ENCODE measurements around the gene NBEA.
"Not testable (repeated sequence)": the region's sequence is repeated elsewhere in the genome, so short reads cannot be mapped to it uniquely, and the experiment has no call there.

NBEA gene

GRCh38 chr13:35649162-35649561 is 707.1 kb downstream of the NBEA start:
- no peaks in the 10 kb centered on the region for H3K4me1 ChIP-seq (ENCODE audit: insufficient read depth, low read length)
- no peaks in the 10 kb centered on the region for H3K36me3 ChIP-seq (ENCODE audit: insufficient read depth, low read length)
- H3K4me3 ChIP-seq (ENCODE audit: low read depth in 1 of 2, low read length in 2 of 2) = no peak overlapping the region
- H3K27ac ChIP-seq (ENCODE audit: low read depth, low read length) = no peak overlapping the region
- H3K9ac ChIP-seq (ENCODE audit: low read length) = no peak overlapping the region
- no peaks in the 10 kb centered on the region for H3K27me3 ChIP-seq (ENCODE audit: control insufficient read depth in 1 of 2, insufficient read depth in 2 of 2, low read length in 2 of 2)
- H3K9me3 ChIP-seq (ENCODE audit: low read length) = no peaks in the 10 kb centered on the region

- H3K9ac ChIP-seq (ENCODE audit: low read length) = no peak overlapping the region
- no peaks in the 10 kb centered on the region for H3K4me1 ChIP-seq (ENCODE audit: insufficient read depth, low read length)
- no peaks in the 10 kb centered on the region for H3K9me3 ChIP-seq (ENCODE audit: low read length)
- H3K36me3 ChIP-seq (ENCODE audit: insufficient read depth, low read length) = no peaks in the 10 kb centered on the region
- no peak overlapping the region for H3K27ac ChIP-seq (ENCODE audit: low read depth, low read length)
- H3K4me3 ChIP-seq (ENCODE audit: low read depth in 1 of 2, low read length in 2 of 2) = no peak overlapping the region
- no peaks in the 10 kb centered on the region for H3K27me3 ChIP-seq (ENCODE audit: control insufficient read depth in 1 of 2, insufficient read depth in 2 of 2, low read length in 2 of 2)
These were observed 717.7 kb downstream of the NBEA start for GRCh38 chr13:35659796-35660195.

DNA sequence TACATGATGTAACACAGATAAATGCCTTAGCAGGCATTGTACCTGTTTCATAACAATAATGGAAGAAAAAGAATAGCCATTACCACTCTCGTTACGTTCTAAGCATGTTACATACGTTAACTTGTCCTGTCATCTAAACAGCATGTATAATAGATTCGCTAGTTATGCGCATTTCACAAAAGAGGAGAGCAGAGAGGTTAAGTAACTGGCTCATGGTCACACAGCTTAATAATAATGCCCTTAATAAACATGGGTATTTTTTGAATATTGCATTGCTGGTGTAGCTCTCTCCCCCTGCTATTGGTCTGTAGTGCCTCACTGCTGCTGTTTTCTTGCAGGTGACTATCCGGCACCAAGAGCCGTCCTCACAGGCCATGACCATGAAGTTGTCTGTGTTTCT is 722.7 kb downstream of the NBEA start:
- Histone ChIP-seq H3K4me1 (ENCODE audit: insufficient read depth, low read length) (no peaks in the 10 kb centered on the region), H3K27me3 (ENCODE audit: control insufficient read depth in 1 of 2, insufficient read depth in 2 of 2, low read length in 2 of 2) (no peaks in the 10 kb centered on the region), H3K36me3 (ENCODE audit: insufficient read depth, low read length) (no peaks in the 10 kb centered on the region), H3K9me3 (ENCODE audit: low read length) (no peaks in the 10 kb centered on the region), H3K27ac (ENCODE audit: low read depth, low read length) (no peak overlapping the region), H3K4me3 (ENCODE audit: low read depth in 1 of 2, low read length in 2 of 2) (no peak overlapping the region), H3K9ac (ENCODE audit: low read length) (no peak overlapping the region)

- Histone ChIP-seq H3K9me3 (ENCODE audit: low read length) (no peaks in the 10 kb centered on the region), H3K9ac (ENCODE audit: low read length) (no peak overlapping the region), H3K27me3 (ENCODE audit: control insufficient read depth in 1 of 2, insufficient read depth in 2 of 2, low read length in 2 of 2) (no peaks in the 10 kb centered on the region), H3K36me3 (ENCODE audit: insufficient read depth, low read length) (no peaks in the 10 kb centered on the region), H3K4me3 (ENCODE audit: low read depth in 1 of 2, low read length in 2 of 2) (no peak overlapping the region), H3K4me1 (ENCODE audit: insufficient read depth, low read length) (no peaks in the 10 kb centered on the region), H3K27ac (ENCODE audit: low read depth, low read length) (no peak overlapping the region)
These were observed 727.3 kb downstream of the NBEA start for GRCh38 chr13:35669321-35669720.

DNA sequence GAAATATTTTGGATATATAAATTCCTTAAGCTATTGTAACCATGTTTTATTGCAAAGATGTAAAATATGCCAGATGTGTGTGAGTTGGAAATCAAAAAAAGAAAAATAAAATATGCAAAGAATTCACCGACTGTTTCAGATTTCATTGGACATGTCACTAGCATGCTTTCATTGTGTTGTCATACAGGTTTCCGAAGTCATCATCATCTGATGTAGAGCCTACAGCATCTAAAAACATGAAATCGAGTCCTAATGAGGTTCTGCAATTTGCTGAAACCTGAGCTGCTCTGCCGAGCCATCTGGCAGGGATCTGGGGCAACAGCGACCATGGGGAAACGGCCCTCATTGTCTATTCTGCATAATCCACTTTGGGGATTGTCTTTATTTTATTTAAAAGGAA is 730.5 kb downstream of the NBEA start:
- no peaks in the 10 kb centered on the region for H3K4me1 ChIP-seq (ENCODE audit: insufficient read depth, low read length)
- H3K4me3 ChIP-seq (ENCODE audit: low read depth in 1 of 2, low read length in 2 of 2) = no peak overlapping the region
- no peaks in the 10 kb centered on the region for H3K27me3 ChIP-seq (ENCODE audit: control insufficient read depth in 1 of 2, insufficient read depth in 2 of 2, low read length in 2 of 2)
- no peaks in the 10 kb centered on the region for H3K36me3 ChIP-seq (ENCODE audit: insufficient read depth, low read length)
- no peak overlapping the region for H3K9ac ChIP-seq (ENCODE audit: low read length)
- no peak overlapping the region for H3K27ac ChIP-seq (ENCODE audit: low read depth, low read length)
- H3K9me3 ChIP-seq (ENCODE audit: low read length) = no peaks in the 10 kb centered on the region

DNA sequence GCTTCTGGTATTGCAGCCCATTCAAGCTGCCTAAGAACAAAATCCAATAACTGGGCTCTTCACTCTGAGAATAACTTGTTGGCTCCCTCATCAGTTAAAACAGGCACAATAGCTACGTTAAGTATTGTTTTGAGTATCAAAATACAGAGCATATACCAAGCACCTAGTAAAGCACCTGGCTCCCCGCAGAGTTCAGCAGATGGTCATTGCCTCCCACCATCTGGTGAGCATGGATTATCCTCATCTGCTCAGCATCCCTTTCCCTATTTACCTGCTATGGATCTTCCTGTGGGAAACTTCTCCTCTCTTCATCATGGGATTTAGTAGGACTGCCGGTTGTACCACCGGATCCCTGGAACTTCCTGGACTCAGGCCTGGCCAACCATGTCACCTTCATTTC is 733.6 kb downstream of the NBEA start:
- Histone ChIP-seq H3K4me1 (ENCODE audit: insufficient read depth, low read length) (no peaks in the 10 kb centered on the region), H3K9me3 (ENCODE audit: low read length) (no peaks in the 10 kb centered on the region), H3K9ac (ENCODE audit: low read length) (no peak overlapping the region), H3K36me3 (ENCODE audit: insufficient read depth, low read length) (no peaks in the 10 kb centered on the region), H3K4me3 (ENCODE audit: low read depth in 1 of 2, low read length in 2 of 2) (no peak overlapping the region), H3K27ac (ENCODE audit: low read depth, low read length) (no peak overlapping the region), H3K27me3 (ENCODE audit: control insufficient read depth in 1 of 2, insufficient read depth in 2 of 2, low read length in 2 of 2) (no peaks in the 10 kb centered on the region)

- H3K4me1 ChIP-seq (ENCODE audit: insufficient read depth, low read length) = not testable (repeated sequence)
These were observed 735.8 kb downstream of the NBEA start for GRCh38 chr13:35677863-35678262.

GRCh38 chr13:35681685-35682084 is 739.6 kb downstream of the NBEA start:
- Histone ChIP-seq H3K4me1 (ENCODE audit: insufficient read depth, low read length) (no peaks in the 10 kb centered on the region), H3K36me3 (ENCODE audit: insufficient read depth, low read length) (no peaks in the 10 kb centered on the region), H3K27ac (ENCODE audit: low read depth, low read length) (no peak overlapping the region), H3K9ac (ENCODE audit: low read length) (no peak overlapping the region), H3K27me3 (ENCODE audit: control insufficient read depth in 1 of 2, insufficient read depth in 2 of 2, low read length in 2 of 2) (no peaks in the 10 kb centered on the region), H3K4me3 (ENCODE audit: low read depth in 1 of 2, low read length in 2 of 2) (no peak overlapping the region), H3K9me3 (ENCODE audit: low read length) (no peaks in the 10 kb centered on the region)

More at GRCh38 chr13:35677863-35678262, 735.8 kb downstream of the NBEA start:
- H3K9me3 ChIP-seq (ENCODE audit: low read length); H3K27me3 ChIP-seq (ENCODE audit: control insufficient read depth in 1 of 2, insufficient read depth in 2 of 2, low read length in 2 of 2); H3K27ac ChIP-seq (ENCODE audit: low read depth, low read length); H3K36me3 ChIP-seq (ENCODE audit: insufficient read depth, low read length); H3K4me3 ChIP-seq (ENCODE audit: low read depth in 1 of 2, low read length in 2 of 2); H3K9ac ChIP-seq (ENCODE audit: low read length): not testable (repeated sequence)

GRCh38 chr13:35684432-35684831 is 742.4 kb downstream of the NBEA start:
- no peak overlapping the region for H3K4me3 ChIP-seq (ENCODE audit: low read depth in 1 of 2, low read length in 2 of 2)
- H3K27me3 ChIP-seq (ENCODE audit: control insufficient read depth in 1 of 2, insufficient read depth in 2 of 2, low read length in 2 of 2) = no peaks in the 10 kb centered on the region
- no peak overlapping the region for H3K27ac ChIP-seq (ENCODE audit: low read depth, low read length)
- H3K4me1 ChIP-seq (ENCODE audit: insufficient read depth, low read length) = no peaks in the 10 kb centered on the region
- no peak overlapping the region for H3K9ac ChIP-seq (ENCODE audit: low read length)
- no peaks in the 10 kb centered on the region for H3K36me3 ChIP-seq (ENCODE audit: insufficient read depth, low read length)
- no peaks in the 10 kb centered on the region for H3K9me3 ChIP-seq (ENCODE audit: low read length)

DNA sequence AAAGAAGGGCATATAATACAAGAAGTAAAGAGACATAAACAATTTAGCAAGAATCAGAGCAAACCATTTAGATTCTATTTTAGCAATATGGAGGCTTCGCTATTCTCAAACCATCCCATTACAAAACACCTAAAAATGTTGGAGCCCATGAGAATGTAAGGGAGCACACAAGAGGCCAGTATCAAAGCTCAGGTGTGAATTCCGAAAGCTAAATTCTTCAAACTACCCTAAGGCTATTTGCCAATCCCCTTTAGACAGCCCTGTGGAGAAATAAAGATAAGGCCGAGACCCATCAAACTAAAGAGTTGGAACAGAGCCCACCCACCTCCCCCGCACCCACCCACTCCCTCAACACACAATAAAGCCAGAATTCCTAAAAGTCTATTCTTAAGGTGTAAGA is 745.3 kb downstream of the NBEA start:
- Histone ChIP-seq H3K36me3 (ENCODE audit: insufficient read depth, low read length) (no peaks in the 10 kb centered on the region), H3K9ac (ENCODE audit: low read length) (no peak overlapping the region), H3K4me1 (ENCODE audit: insufficient read depth, low read length) (no peaks in the 10 kb centered on the region), H3K27me3 (ENCODE audit: control insufficient read depth in 1 of 2, insufficient read depth in 2 of 2, low read length in 2 of 2) (no peaks in the 10 kb centered on the region), H3K4me3 (ENCODE audit: low read depth in 1 of 2, low read length in 2 of 2) (no peak overlapping the region), H3K9me3 (ENCODE audit: low read length) (no peaks in the 10 kb centered on the region), H3K27ac (ENCODE audit: low read depth, low read length) (no peak overlapping the region)

DNA sequence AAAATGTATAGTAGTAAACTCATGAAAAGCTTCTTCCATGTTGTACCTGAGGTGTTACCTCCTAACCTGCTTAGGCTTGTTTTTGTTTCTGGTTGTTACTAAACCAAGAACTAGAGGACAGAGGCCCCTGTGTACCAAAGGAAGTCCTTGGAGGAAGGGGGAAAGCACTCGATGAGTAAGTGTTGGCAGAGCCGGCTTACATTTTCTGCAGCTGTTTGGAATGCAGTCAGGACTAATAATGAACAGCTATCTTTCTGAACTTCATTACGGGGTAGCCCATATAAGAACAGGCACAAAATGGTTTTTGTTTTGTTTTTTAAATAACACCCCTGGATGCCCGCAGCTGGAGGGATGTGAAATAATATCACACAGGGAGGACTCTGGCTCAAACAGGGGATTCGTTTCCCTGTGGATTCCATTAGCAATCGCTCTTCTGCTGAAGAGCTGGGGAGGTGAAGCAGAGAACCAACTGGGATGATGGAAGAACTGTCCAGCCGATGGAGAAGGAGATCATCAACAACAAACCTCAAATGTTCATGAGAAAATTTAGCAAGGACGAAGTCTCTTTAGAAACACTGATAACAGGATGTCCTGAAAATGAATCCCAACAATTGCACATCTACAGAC is 748.6 kb downstream of the NBEA start:
- Histone ChIP-seq H3K27ac (ENCODE audit: low read depth, low read length) (no peak overlapping the region), H3K9ac (ENCODE audit: low read length) (no peak overlapping the region), H3K4me3 (ENCODE audit: low read depth in 1 of 2, low read length in 2 of 2) (no peak overlapping the region), H3K4me1 (ENCODE audit: insufficient read depth, low read length) (no peaks in the 10 kb centered on the region), H3K9me3 (ENCODE audit: low read length) (no peaks in the 10 kb centered on the region), H3K36me3 (ENCODE audit: insufficient read depth, low read length) (no peaks in the 10 kb centered on the region), H3K27me3 (ENCODE audit: control insufficient read depth in 1 of 2, insufficient read depth in 2 of 2, low read length in 2 of 2) (no peaks in the 10 kb centered on the region)

DNA sequence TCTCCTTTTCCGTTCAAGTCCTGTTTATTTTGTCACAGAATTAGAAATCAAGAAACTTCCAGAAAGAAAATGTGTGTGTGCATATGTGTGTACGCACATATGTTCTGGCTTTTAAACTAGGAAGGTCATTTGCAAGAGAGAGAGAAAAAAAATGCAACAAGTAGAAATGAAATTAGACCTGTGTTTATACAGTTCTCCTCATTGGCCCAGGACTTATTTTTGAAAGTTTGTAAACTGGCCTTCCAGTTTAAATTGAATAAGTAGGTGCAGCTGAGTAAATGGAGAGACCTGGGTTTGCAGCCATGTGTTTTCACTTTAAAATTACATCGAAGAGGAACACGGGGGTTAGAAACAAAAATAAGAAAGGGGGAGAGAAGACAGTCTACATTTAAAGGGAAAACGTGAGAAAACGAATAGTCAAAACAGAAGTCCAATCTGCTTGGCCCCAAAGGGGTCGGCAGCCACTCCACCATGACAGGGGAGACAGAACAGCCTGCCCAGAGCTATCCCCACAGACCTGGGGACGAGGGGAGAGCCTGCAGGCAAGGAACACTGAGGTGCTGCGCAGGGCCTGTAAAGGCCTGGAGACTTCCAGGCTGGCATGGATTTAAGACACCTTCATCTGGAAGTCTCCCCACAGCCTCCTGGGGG is 751.2 kb downstream of the NBEA start:
- H3K4me1 ChIP-seq (ENCODE audit: insufficient read depth, low read length) = no peaks in the 10 kb centered on the region
- no peaks in the 10 kb centered on the region for H3K36me3 ChIP-seq (ENCODE audit: insufficient read depth, low read length)
- no peaks in the 10 kb centered on the region for H3K27me3 ChIP-seq (ENCODE audit: control insufficient read depth in 1 of 2, insufficient read depth in 2 of 2, low read length in 2 of 2)
- no peak overlapping the region for H3K9ac ChIP-seq (ENCODE audit: low read length)
- no peak overlapping the region for H3K27ac ChIP-seq (ENCODE audit: low read depth, low read length)
- H3K9me3 ChIP-seq (ENCODE audit: low read length) = no peaks in the 10 kb centered on the region
- H3K4me3 ChIP-seq (ENCODE audit: low read depth in 1 of 2, low read length in 2 of 2) = no peak overlapping the region

Data from muscle layer of colon (tissue), 2 donors.